HG02943 (cell line): ENCODE measurements around the gene CFDP1.

Experiments used
- ATAC-seq: cut with Tn5 transposase; IDR thresholded peaks from one replicate; pipeline ENCODE4 v1.9.1; 2021; ENCODE audit warnings: mild to moderate bottlenecking, low read depth, moderate library complexity; ENCODE audit not compliant: unreplicated experiment

CFDP1 gene

DNA sequence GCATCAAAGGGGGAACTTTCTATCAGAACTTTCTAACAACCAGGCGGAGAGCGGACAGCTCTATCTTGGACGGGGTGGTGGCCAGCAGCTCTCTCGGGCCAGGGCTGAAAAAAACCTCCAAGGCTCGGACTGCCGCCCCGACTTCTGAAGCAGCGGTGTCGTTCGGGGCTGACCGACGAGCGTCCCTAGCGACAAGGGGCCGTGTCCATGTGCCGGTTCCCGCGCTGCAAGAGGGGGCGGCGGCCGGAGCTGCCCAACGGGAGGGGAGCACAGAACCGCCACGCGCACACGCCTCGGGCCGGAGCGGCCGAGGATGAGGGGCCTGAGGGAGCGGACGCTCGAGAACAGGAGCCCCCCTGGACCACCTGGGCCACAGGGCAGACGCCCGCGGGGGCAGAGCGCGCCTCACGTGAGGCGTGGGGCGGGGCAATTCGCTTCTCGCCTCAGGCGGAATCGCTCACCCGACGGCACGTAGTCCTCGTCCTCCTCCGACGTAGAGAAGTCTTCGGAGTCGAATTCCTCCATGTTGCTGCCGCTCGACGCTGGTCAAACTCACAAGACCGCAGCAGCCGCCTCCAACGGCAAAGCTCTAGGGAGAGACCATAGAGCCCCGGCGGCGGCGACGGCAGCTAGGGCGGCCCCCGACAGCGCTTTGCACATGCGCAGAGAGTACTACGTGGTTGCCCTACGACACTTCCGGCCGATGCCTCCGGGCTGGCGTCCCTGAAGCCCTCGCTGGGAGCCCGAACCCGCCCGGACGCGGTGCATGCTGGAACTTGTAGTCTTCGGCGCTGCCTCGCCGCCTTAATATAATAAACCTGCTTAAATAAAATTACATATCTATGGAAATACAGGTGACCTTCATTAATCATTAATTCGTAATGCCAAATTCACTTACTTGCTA, at the start of gene CFDP1:
Gene CFDP1, minus strand, starts transcription at position 676 of the 904 bp plus-strand sequence. Its CDS starts 151 bp downstream, at position 525.
- peak; percentile 89 for ATAC-seq

DNA sequence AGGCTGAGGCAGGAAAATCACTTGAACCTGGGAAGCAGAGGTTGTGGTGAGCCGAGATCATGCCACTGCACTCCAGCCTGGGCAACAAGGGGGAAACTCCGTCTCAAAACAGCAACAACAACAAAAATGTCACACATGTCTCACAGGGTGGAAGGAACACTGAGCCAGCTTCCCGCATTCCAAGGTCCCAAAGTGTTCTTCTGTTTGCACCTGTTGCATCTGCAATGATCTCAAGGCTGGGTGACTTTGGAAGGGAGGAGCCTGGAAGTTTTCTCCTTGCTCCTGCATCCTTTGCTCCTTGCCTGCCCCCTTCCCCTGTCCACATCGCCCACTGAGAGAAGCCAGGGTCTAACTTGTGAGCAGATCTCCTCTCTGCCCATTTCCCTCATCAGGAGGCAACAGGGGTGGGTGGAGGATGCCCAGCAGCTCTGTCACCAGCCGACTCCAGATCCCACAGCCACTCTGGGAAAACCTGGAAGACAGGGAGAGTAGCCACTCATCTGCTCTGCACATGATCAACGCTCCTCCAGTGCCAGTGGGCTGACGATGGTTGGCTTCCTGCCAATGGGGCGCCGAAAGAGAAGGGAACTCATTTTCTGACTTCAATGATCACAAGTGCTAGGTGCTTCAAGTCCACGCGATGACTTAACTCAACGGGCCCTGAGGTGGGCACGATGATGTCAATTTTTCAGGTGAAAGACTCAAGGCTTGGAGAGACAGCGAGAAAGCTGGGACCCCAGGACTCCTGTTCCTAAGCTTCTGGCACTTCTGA, 49.3 kb upstream of the CFDP1 start:
- ATAC-seq = no peak

DNA sequence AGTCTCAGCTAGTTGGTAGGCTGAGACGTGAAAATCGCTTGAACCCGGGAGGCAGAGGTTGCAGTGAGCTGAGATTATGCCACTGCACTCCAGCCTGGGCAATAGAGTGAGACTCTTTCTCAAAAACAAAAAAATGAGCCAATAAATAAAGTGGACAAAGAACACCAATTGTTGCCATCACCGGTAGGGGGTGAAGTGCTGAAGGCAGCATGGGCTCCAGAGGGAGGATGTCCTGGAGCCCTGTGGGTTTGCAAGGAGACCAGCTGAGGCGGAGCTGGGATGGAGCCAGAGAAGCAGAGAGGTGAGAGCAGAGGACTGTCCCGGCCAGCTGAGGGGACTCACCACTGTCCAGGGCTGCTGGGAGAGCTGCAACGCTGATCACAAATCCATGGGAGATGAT, 48.2 kb upstream of the CFDP1 start:
- ATAC-seq = no peak

DNA sequence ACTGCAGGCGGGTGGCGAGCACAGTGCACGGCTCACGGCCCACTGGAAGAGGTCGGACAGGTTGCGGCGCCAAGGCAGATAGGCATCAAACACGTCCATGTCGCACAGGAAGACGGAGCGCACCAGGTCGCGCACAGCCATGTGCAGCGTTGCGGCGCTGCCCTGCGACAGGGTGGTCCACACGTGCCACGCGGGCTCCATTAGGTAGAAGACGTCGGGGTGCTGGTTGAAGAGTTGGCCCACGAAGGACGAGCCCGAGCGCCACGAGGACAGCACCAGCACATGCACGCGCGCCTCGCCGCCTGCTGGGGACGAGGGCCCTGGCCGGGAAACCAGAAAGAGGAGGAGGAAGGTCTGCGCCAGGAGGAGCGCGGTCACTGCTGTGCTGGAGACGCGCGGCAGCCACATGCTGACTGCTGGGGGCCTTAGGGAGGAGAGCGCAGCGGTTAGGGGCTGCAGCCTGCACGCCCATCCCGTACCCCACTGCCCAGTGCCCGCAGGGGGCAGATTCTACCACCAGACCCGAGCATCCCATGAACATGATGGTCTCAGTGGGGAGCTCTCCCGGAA, 46.2 kb upstream of the CFDP1 start:
- no peak for ATAC-seq

DNA sequence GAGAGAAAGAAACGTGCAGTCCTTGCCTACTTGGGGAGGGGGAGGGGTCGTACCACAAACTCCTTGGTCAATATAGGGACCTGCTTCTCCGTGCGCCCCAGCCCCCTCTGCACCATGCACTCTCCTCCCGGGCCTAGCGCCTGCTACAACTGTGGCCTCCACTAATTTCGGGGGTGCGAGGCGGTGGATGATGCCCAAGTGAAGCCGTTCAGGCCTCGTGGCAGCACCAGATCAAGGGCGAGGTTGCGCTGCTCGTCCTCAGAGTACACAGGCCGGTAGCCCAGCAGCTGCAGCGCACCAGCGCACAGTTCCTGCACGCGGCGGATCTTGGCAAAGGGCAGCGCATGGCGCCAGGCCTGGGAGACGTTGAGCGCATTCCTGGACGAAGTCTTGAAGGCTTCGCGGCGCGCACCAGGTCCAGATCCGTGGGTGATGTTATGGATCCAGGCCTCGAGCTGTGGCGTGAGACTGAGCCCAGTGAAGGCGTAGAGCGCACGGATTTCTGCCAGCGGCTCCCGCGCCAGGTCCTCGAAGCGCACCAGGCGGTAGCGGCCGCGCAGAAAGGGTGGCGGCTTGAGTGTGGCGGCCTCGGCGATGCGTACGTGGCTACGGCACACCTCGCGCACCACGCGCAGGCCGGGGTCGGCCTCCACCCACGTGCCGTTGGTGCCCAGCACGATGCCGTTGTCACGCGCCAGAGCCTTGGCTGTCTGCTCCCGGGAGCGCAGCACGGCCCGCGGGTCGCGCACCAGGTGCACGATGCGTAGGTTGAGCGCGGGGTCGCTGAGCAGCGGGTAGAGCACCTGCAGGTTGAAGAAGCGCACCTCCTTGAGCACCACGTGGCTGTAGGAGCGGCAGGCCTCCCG, 45.4 kb upstream of the CFDP1 start:
- ATAC-seq = no peak

DNA sequence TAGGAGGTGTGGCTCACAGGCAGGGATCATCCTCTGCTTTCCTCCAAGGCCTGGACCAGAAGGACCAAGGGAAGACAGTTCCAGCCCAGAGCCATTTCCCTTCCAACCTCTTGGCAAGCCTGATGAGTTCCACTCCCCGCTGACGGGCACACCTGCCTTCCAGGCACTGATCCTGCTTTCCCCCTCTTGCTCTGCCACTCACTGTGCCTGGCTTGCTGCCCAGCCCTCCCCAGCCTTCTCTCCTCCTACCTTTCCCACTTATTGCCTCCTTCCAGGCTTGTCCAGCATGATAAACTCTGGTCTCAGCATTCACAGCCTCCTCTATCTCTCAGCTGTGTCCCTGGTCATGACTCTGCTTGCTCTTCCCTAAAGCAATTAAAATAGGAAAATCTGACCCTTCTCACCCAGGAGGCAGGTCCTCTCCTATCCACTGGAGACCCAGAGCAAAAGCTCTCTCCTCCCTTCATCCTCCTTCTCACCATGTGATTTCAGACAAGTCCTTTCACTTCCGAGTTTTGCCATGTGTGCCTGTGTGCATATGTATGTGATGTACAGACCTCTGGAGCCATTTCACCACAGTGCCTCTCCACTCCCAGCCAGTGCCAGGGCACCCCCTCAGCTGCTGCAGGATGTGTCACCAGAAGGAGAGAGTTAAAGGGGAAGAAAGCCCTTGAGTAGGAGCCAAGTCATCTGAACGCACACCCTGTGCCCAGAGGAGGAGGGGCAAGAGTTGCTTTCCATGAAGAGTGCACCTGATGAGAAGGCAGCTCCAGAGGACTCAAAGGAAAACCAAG, 44.6 kb upstream of the CFDP1 start:
- ATAC-seq = no peak

DNA sequence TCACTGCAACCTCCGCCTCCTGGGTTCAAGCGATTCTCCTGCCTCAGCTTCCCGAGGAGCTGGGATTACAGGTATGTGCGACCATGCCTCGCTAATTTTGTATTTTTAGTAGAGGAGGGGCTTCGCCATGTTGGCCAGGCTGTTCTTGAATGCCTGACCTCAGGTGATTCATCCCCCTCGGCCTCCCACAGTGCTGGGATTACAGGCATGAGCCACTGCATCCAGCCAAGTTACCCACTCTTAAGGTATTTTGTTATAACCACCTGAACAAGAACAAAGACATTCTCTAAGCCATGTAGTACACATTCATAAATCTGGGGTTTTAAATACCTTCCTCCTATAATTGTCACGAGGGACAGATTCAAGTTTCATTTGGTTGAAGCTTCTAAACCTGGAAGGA, 43.5 kb upstream of the CFDP1 start:
- no peak for ATAC-seq

DNA sequence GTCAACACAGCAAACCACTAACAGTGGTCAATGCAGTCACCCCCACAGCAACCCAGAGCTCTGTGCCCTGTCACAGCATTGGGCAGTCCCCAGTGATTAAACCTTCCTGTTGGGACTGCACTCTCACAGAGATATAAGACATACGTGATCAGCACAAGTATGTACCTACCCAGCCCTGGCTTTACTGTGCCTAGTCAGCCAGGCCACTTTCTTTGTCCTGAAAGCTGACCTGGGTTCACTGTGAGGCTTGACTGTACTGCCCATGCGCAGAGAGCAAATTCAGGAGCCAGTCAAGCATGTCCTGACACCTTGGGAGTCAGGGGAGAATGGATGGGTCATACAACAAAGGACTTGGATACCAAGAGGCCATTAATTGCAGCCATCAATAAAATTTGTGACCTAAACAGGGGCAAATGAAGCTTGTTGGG, 42.1 kb upstream of the CFDP1 start:
- no peak for ATAC-seq

DNA sequence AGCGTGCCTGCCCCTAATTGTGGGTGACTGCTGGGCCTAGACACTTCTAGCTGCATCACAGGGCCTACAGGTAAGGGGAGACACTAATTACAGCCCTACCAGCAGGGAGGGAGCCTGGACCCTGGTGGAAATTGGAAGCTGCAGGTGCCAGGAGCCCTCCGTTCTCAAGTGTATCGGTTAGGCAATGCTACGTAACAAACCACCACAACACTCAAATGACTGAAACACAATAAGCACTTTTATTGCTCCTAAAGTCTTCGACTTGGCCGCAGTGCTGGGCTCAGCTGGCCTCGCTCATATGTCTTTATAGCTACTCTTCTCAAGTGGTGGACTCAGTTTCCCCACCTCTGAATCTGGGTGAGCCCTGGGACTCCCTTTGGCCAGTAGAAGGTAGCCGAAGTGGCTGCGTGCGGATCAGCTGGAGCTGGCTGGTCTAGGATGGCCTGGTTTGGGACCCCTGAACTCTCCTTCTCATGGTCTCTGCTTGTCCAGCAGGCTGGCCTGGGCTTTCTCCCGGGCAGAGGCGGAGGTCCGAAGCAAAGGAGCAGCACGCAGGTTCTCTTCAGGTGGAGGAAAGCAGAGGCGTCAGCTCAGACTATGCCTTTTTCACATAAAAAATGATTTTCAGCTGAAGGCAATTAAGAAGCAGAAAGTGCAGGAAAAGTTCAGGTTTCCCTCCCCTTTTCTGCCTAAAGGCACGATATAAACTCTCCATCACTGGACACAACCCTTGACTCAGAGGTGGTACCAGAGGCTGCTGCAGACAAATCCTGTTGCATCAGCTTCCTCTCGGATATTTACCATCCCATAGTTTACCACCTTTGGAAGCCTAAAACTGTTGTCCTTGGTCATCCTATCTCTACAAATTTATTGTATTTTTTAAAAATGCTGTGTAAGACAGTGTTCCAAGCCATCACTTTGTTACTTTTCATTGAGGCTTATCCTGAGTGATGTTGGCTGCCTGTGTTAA, 39.9 kb upstream of the CFDP1 start:
- ATAC-seq = no peak

DNA sequence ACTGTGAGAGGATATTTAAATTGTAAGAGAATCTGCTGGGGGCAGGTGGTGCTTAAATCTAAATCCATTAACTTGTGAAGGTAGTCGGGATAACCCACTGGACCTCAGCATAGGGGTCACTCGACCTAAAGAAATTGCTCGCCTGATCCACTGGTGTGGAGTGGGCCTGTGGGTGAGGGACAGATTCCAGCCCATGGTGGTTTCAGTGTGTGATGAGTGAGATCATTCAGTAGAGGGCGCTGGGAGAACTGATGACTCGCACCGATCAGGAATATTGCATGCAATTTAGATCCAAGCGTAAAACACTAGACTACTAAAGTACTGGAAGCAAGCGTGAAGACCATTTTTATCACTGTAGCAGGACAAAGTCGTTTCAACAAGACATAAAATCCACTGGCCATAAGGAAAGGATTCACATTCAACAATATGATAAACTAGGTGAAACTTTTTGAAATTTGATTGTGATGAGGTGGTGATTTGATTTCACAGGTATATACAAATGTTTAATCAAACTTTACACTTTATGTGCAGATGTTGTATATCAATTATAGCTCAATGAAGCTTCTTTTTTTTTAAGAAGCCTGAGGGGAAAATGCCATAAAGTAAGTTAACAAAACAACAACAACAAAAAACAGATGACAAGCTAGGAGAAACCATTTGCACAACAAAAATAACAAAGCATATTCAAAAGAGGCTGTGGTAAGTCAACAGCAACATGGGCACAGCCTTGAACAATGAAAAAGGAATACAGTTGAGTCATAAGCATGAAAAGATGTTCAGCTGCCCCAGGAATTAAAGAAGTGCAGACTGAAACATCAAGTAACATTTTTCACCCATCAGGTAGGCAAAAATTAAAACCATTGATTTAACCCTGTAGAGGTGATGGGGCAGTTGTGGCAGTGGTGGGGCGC, 38.7 kb upstream of the CFDP1 start:
- ATAC-seq = no peak

DNA sequence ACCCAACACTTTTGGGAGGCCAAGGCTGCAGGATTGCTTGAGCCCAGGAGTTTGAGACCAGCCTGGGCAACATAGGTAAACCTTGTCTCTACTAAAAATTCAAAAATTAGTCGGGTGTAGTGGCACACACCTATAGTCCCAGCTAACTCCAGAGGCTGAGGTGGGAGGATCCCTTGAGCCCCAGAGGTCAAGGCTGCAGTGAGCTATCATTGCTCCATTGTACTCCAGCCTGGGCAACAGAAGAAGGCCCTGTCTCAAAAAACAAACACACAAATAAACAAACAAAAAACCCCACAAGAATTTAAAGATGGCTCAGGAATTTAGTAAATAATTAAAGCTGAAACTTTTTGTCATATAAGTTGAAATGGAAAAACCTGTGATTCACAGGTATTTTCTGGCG, 33.5 kb upstream of the CFDP1 start:
- ATAC-seq = no peak

DNA sequence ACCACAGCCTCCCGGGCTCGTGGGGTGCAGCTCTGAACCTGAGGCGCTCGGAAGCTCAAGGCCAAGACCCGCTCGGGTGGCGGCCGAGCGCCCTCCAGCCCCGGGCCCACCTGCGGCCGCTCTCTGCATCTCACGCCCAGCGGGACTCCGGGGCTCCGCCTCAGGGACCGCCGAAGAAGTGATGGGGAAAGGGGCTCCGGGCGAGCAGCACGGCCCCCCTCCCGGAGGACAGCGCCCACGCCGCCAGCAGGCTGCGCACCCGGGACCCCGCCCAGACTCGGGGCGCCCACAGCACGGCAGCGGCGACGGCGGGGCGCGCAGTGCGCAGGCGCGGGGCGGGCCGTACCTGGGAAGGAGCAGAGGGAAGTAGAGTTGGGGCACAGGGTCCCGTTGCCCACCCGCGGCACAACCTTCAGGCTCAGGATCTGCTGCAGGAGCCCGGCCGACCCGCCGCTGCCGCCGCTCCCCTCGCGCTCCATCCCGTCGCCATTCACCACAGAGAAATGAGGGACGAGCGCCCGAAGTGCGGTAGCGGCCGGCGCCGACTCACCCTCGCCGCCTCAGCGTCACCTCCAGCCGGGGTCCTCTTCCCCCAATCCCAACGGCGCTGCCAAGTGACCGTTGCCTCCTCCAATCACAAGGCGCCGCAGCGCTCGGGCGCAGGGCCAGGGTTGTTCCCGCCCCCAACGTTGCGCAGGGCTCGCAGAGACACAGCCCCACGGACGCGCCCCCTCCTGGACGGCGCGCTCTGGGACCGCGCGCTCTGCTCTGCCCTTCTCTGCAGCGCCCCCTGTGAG, 31.0 kb upstream of the CFDP1 start, which contains the start of gene TMEM170A:
Gene TMEM170A, minus strand, starts transcription at position 568 of the 797 bp plus-strand sequence. Its CDS starts 89 bp downstream, at position 479.
- ATAC-seq = peak; percentile 94

DNA sequence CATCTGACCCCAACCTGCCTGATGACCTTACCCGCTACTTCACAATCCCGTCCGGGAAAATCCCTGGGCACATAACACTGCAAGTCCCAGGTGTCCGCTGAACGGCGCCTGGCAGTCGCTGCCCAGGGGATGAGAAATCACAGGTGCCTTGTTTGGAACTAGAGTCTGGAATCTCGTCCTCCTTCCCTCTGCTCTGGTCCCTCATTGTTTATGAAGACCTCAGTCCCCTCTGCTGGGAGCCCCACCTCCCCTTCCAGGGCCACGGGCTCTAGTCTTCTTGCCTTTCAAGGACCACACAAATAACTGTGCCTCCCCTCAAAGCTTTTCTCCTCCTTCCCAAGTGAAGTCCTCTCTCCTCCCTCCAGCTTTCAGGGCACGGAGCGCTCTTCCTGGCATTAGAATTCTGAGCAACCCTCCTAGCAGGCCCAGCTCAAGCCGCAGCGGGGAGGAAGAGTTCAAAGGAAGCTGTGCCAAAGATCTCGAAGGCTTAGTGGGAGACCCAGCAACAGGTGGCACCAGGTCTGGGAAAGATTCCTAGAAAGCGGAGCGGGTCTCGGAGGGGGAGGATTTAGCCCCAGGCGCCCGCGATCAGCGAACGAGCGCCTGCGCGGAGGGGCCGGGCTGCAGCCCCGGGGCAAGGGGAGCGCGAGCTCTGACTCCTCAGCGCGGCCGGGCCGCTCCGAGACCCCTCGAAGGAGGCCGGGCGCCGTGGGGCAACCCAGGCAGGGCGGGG, 30.3 kb upstream of the CFDP1 start:
- ATAC-seq = peak; percentile 16

DNA sequence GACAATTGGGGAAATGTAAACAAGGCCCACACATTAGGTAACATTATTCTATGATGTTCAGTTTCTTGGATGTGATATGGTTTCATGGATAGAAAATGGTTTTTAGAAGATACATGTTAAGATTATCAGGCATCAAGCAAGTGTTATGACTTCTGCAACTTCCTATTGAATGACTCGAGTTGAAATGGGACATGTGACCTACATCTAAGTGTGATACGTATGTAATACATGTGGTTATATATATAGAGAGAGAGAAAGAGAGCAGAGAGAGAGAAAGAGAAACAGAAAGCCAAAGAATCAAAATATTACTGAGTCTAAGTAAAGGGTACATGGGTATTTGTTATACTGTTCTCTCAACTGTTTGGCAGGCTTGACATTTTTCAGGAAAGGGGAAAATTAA, 29.5 kb upstream of the CFDP1 start:
- no peak for ATAC-seq

DNA sequence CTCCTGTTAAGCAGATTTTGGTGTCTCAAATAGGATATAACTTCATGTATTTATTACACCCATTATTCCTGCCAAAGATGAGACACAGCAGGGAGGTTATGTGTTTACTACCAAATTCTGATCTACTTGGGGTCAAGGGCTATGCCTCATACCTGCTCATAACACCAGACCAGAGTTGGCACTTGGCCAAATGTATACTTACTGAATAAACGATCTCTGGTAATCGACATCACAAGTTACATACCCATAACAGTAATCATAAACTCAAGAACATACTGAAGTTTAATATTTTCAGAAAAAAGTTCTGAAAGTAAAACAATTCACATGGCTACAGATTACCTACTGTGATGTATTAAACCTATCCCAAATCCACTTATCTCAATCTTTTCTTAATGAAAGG, 28.3 kb upstream of the CFDP1 start:
- no peak for ATAC-seq

DNA sequence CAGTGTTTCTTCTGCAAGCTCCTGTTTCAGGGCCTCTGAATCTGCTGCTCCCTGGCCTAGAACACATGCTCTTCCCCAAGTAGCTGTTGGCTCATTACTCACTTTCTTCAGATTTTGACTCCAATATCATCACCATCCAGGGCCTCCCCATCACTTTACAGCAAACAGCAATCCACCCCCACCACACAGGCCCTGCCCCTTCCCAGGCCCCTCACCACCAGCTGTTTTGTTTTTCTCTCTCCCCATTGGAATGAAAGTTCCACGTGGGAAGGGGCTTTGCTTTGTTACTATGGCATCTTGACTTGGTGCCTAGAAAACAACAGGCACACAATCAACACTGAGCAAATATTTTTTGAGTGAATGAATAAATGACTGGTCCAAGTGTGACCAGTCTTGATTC, 27.1 kb upstream of the CFDP1 start:
- ATAC-seq = no peak
